RWPE2 (cell line): Measurements from ENCODE around the gene SMARCC2.
A peak's percentile ranks its signal among the peaks of the same experiment; 100 is the strongest.
"Not testable (repeated sequence)": the region's sequence is repeated elsewhere in the genome, so short reads cannot be mapped to it uniquely, and the experiment has no call there.

Source experiments
- ATAC-seq: fragments of 200-7000 bp; cut with Tn5 transposase; 3 replicates; pipeline ENCODE4 v1.9.1; 2021; ENCODE audit warnings: low read depth
- DNase-seq: peaks from one replicate; pipeline ENCODE4 v3.0.0-alpha.2; 2020; ENCODE audit warnings: low spot score
- H3K27ac ChIP-seq: fragments of 450-650 bp; 2 replicates; pipeline ENCODE4 v1.5.1; 2017; ENCODE audit warnings: mild to moderate bottlenecking; ENCODE audit not compliant: poor library complexity, severe bottlenecking
- H3K27me3 ChIP-seq: fragments of 250-450 bp; sonication (Bioruptor Pico); 2 replicates; pipeline ENCODE4 v1.5.1; 2021; ENCODE audit warnings: mild to moderate bottlenecking, moderate library complexity; ENCODE audit not compliant: insufficient read depth, poor library complexity, severe bottlenecking
- H3K36me3 ChIP-seq: fragments of 250-450 bp; sonication (Bioruptor Pico); 2 replicates; pipeline ENCODE4 v1.5.1; 2020; ENCODE audit warnings: low read depth, mild to moderate bottlenecking, moderate library complexity
- H3K4me1 ChIP-seq: fragments of 250-450 bp; sonication (Bioruptor Pico); 2 replicates; pipeline ENCODE4 v1.5.1; 2021; ENCODE audit warnings: mild to moderate bottlenecking, moderate library complexity; ENCODE audit not compliant: insufficient read depth, poor library complexity, severe bottlenecking
- H3K4me3 ChIP-seq: fragments of 250-450 bp; sonication (Bioruptor Pico); 2 replicates; pipeline ENCODE4 v1.5.1; 2021; ENCODE audit warnings: mild to moderate bottlenecking, moderate library complexity; ENCODE audit not compliant: severe bottlenecking
- H3K9me3 ChIP-seq: fragments of 250-450 bp; sonication (Bioruptor Pico); 2 replicates; pipeline ENCODE4 v1.5.1; 2021; ENCODE audit warnings: mild to moderate bottlenecking, moderate library complexity; ENCODE audit not compliant: severe bottlenecking
- TF ChIP-seq, protein P1 (sequence below): fragments of 450-650 bp; IDR thresholded peaks from one replicate; pipeline ENCODE4 v1.5.1; 2017; ENCODE audit warnings: mild to moderate bottlenecking, moderate library complexity; ENCODE audit not compliant: poor library complexity, severe bottlenecking

SMARCC2 gene

DNA sequence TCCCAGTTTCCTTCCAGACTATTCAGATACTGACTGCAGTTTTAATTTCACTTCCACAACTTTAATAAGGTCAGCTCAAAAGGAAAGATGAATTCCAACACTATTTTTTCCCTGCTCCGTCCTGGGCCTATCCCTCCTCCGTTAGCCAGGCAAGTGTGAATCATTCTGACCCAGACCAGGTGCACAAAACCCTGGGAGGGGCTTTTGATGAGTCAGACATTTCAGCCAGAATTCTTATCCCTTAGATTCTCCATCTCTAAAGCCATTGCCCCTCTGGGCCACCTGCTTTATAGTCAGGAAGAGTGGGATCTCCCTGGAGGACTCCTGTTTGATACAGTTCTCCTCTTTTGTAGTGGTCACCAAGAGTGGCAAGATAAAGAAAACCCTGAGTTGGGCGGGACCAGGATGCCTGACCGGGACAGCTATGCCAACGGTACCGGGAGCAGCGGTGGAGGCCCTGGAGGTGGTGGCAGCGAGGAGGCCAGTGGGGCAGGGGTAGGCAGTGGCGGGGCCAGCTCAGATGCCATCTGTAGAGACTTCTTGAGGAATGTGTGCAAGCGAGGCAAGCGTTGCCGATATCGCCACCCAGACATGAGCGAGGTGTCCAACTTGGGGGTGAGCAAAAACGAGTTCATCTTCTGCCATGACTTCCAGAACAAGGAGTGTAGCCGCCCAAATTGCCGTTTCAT is 69.0 kb downstream of the SMARCC2 start:
- peaks cover 18% of the 10 kb centered on the region for H3K36me3 ChIP-seq
- no peak overlapping the region for H3K4me3 ChIP-seq
- H3K27me3 ChIP-seq: no peaks in the 10 kb centered on the region
- H3K27ac ChIP-seq: peak overlapping the region; percentile 89
- ATAC-seq (peak; percentile 7; the same call in 1 of the 3 replicates), DNase-seq (no peak)
- TF ChIP-seq, protein P1, sequence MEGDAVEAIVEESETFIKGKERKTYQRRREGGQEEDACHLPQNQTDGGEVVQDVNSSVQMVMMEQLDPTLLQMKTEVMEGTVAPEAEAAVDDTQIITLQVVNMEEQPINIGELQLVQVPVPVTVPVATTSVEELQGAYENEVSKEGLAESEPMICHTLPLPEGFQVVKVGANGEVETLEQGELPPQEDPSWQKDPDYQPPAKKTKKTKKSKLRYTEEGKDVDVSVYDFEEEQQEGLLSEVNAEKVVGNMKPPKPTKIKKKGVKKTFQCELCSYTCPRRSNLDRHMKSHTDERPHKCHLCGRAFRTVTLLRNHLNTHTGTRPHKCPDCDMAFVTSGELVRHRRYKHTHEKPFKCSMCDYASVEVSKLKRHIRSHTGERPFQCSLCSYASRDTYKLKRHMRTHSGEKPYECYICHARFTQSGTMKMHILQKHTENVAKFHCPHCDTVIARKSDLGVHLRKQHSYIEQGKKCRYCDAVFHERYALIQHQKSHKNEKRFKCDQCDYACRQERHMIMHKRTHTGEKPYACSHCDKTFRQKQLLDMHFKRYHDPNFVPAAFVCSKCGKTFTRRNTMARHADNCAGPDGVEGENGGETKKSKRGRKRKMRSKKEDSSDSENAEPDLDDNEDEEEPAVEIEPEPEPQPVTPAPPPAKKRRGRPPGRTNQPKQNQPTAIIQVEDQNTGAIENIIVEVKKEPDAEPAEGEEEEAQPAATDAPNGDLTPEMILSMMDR: no peak
- peaks cover 19% of the 10 kb centered on the region for H3K4me1 ChIP-seq
- no peaks in the 10 kb centered on the region for H3K9me3 ChIP-seq

DNA sequence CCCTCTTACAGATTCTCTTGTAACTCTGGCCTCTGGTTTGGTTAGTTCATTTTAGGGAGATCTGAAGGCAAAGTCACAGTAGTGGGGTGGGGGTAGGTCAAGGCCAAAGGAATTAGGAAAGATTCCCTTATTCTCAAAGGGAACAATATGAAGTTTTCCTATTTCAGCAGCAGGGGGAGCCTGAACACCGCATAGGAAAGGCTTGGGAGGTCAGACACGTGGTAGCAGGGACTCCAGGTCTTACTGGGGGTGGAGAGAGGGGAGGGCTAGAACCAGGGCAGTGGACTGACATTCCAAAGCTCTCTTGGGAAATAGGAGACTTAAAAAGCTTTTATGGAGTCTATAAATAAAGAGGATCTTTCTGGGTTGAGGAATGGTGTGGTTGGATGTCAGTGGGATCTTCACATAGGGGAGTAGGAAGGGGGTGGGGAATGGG is 69.9 kb downstream of the SMARCC2 start:
- Histone ChIP-seq H3K36me3 (peaks cover 18% of the 10 kb centered on the region), H3K9me3 (no peaks in the 10 kb centered on the region), H3K27ac (peak overlapping the region; percentile 89), H3K4me1 (peaks cover 22% of the 10 kb centered on the region), H3K27me3 (no peaks in the 10 kb centered on the region), H3K4me3 (peak overlapping the region; percentile 62)
- DNase-seq: no peak
- TF ChIP-seq, protein P1: peak; percentile 96
- peak; percentile 21 for ATAC-seq

DNA sequence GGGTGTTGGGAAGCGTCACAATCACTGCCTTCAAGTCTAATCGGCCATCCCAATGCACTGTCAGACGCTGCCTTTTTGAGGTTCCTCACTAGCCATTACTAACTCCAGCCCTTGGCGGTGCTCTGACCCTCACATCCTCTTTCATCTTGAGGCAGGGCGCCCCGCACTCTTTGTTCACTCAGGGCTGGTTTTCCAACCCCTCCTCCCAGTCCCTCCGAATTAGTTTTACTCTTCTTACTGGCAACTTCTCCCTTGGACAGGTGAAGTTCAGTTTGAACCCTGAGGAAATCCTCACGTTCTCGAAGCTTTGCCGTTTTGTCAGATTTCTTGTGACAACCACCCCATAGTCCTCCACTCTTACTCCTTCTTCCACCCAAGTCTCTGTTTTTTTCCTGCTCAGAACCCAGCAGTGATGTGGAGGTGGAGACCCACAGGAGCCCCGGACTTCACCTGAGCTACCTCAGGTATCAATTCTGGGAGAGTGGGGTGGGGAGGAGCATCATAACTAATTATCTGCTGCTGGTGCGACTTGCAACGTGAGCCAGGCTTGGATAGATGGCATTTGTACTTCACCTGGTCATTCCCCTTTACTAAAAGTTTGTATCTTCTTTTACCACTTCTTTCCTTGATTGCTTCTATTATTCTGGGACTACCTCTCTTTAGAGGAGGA is 70.5 kb downstream of the SMARCC2 start:
- H3K4me3 ChIP-seq: peak overlapping the region; percentile 62
- TF ChIP-seq, protein P1: no peak
- H3K9me3 ChIP-seq: no peaks in the 10 kb centered on the region
- peaks cover 22% of the 10 kb centered on the region for H3K4me1 ChIP-seq
- peak overlapping the region; percentile 89 for H3K27ac ChIP-seq
- peak; percentile 8 for ATAC-seq
- H3K27me3 ChIP-seq: no peaks in the 10 kb centered on the region
- DNase-seq: no peak
- H3K36me3 ChIP-seq: peaks cover 18% of the 10 kb centered on the region

DNA sequence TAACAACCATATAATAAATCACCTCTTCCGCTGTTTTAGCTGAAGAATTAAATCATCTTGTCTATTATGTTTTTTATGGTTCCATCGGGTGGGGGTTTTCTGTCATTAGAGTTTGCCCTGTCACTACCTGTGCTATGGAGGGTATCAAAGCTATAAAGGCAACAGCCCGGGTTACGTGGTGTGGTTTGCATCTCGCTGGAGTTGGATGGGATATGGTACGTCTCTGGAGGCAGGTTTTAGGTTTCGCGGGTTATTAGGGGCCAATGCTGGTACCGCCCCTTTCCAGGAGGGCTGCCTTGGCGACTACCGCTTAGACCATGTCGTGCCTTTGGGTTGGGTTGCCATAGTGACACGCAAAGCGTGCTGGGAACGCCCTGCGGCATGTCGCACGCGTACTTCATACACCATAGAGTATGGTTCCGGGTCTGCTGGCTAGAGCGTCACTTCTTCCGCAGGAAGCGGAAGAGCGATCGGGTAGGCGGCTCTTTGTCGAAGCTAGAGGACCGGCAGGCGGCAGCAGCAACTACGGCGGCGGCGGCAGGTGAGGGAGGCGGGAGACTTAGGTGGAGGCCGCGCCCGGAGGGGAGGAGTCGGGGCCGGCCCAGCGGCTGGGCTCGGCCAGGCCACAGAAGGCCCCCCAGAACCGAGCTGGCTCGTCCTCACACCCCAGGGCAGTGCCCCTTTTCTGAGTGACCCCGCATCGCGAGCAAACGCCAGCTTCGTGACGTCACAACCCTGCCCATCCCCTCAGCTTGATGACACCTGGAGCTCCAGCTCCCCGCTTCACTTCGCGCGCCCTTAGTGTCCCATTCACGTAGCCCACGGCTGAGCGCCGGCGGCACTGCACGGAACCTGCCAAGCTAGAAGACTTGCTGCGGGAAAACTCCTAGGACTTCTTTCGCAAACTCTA is 71.2 kb downstream of the SMARCC2 start, which contains the start of gene ZC3H10:
Gene ZC3H10, plus strand, starts transcription at position 489 of the 910 bp plus-strand sequence. CDS start 2,297 bp downstream, outside the sequence.
- Histone ChIP-seq H3K27ac (peak within 1 kb of the TSS; percentile 89), H3K9me3 (no peaks in the 10 kb centered on the region), H3K36me3 (peaks cover 18% of the 10 kb centered on the region), H3K27me3 (no peaks in the 10 kb centered on the region), H3K4me3 (peak within 1 kb of the TSS; percentile 62), H3K4me1 (peaks cover 22% of the 10 kb centered on the region)
- TF ChIP-seq, protein P1: peak; percentile 59
- DNase-seq (peak; percentile 99), ATAC-seq (peak; percentile 77)

DNA sequence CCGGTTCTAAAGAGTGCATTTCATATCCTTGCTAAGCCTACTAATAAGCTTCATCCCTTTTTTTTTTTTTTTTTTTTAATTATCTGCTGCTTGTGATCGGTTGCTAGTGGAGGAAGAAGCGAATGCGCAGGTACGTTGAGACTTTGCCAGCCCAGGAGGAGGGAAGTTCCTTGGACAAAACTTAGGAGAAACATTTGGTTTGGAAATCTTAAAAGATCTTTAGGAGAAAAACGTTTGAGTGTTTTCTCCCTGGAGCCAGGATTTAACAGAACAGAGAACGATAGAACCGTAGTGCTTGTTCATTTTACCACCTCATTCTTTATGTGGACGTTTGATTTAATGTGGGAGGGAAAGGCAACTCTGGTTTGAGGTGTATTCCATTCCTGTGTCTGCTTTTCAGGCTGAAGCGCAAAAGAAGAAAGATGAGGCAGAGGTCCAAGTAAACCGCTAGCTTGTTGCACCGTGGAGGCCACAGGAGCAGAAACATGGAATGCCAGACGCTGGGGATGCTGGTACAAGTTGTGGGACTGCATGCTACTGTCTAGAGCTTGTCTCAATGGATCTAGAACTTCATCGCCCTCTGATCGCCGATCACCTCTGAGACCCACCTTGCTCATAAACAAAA is 72.1 kb downstream of the SMARCC2 start:
- peaks cover 22% of the 10 kb centered on the region for H3K4me1 ChIP-seq
- not testable (repeated sequence) for ATAC-seq, DNase-seq

More for the DNA sequence above, 72.1 kb downstream of the SMARCC2 start:
- H3K27me3 ChIP-seq, H3K9me3 ChIP-seq: not testable (repeated sequence)
- H3K36me3 ChIP-seq: peaks cover 24% of the 10 kb centered on the region
- H3K27ac ChIP-seq: peak overlapping the region; percentile 89
- peak overlapping the region; percentile 62 for H3K4me3 ChIP-seq
